GM19468 (cell line): ENCODE measurements around the gene RAB4B.
"Not testable (repeated sequence)": the region's sequence is repeated elsewhere in the genome, so short reads cannot be mapped to it uniquely, and the experiment has no call there.

Source experiments
- ATAC-seq: cut with Tn5 transposase; IDR thresholded peaks from one replicate; pipeline ENCODE4 v1.9.1; 2021; ENCODE audit warnings: mild to moderate bottlenecking, moderate library complexity, moderate number of reproducible peaks; ENCODE audit not compliant: unreplicated experiment; ENCODE audit errors: extremely low read depth

Gene RAB4B

GRCh38 chr19:40777937-40778705 lies at the start of gene RAB4B:
RAB4B (plus strand) TSS chr19:40778247; CDS start chr19:40778376, 129 bp downstream.
- peak; percentile 44 for ATAC-seq

GRCh38 chr19:40730065-40730464 lies 48.0 kb upstream of the RAB4B start:
- not testable (repeated sequence) for ATAC-seq

- ATAC-seq: not testable (repeated sequence)
Measured at GRCh38 chr19:40732304-40732703, 45.7 kb upstream of the RAB4B start.

GRCh38 chr19:40733149-40733548 lies 44.9 kb upstream of the RAB4B start:
- no peak for ATAC-seq

GRCh38 chr19:40735013-40735771 lies 42.9 kb upstream of the RAB4B start:
- ATAC-seq: no peak

- ATAC-seq: no peak
Measured at GRCh38 chr19:40736661-40737060, 41.4 kb upstream of the RAB4B start.

- no peak for ATAC-seq
Measured at GRCh38 chr19:40737102-40737644, 40.9 kb upstream of the RAB4B start.

GRCh38 chr19:40739030-40739839 lies 38.8 kb upstream of the RAB4B start:
- no peak for ATAC-seq

GRCh38 chr19:40739871-40740703 lies 38.0 kb upstream of the RAB4B start:
- ATAC-seq: no peak

- no peak for ATAC-seq
Measured at GRCh38 chr19:40740747-40741146, 37.3 kb upstream of the RAB4B start.

- no peak for ATAC-seq
Measured at GRCh38 chr19:40741527-40742390, 36.3 kb upstream of the RAB4B start.

- ATAC-seq: no peak
Measured at GRCh38 chr19:40742477-40742876, 35.6 kb upstream of the RAB4B start.

- ATAC-seq: no peak
Measured at GRCh38 chr19:40742886-40743285, 35.2 kb upstream of the RAB4B start.

- ATAC-seq: no peak
Measured at GRCh38 chr19:40743926-40744325, 34.1 kb upstream of the RAB4B start.

- no peak for ATAC-seq
Measured at GRCh38 chr19:40744554-40745401, 33.3 kb upstream of the RAB4B start.

- ATAC-seq: no peak
Measured at GRCh38 chr19:40745402-40745780, 32.7 kb upstream of the RAB4B start.

- no peak for ATAC-seq
Measured at GRCh38 chr19:40747536-40747935, 30.5 kb upstream of the RAB4B start.
